Left colon (tissue), 2 donors: ENCODE data around the gene UBE3C. TPM values are rescaled to one million over a fixed set of nuclear protein-coding genes. Genes with fewer than 3 reads are reported as not detected.

Experiments
- ATAC-seq: fragments of 200-7000 bp; cut with Tn5 transposase; one replicate; pipeline ENCODE4 v1.9.1; 2020; ENCODE audit warnings: mild to moderate bottlenecking, moderate library complexity
- DNase-seq, 2 donors: peaks; one replicate each; pipeline ENCODE4 v3.0.0-alpha.2; 2020
- intact Hi-C, 2 donors: fragments of 100-400 bp; cut with DNase I in 1 of 2; cut with micrococcal nuclease in 1 of 2; formaldehyde crosslinking; loops; one replicate each; pipeline versions ENCODE4 v1.11.2 to v1.14.0; 2022; cut with DNase I, micrococcal nuclease
- total RNA-seq, 2 donors: library from RNA; stranded (reverse); fragmentation: NEBNext Ultra II Directional; extraction: Animal tissue kit (Norgen Biotek cat#: 25700); gene quantifications; one replicate each; pipeline ENCODE4 v1.2.1, GENCODE V29; 2021
- donor health status: DM: no; HTN: no; CAD: no.
- donor health status: DM: yes; HTN: yes; CAD: no.

UBE3C gene
- total RNA-seq, 2 donors from 2014 or later, result 54.4 to 71.8 TPM

DNA sequence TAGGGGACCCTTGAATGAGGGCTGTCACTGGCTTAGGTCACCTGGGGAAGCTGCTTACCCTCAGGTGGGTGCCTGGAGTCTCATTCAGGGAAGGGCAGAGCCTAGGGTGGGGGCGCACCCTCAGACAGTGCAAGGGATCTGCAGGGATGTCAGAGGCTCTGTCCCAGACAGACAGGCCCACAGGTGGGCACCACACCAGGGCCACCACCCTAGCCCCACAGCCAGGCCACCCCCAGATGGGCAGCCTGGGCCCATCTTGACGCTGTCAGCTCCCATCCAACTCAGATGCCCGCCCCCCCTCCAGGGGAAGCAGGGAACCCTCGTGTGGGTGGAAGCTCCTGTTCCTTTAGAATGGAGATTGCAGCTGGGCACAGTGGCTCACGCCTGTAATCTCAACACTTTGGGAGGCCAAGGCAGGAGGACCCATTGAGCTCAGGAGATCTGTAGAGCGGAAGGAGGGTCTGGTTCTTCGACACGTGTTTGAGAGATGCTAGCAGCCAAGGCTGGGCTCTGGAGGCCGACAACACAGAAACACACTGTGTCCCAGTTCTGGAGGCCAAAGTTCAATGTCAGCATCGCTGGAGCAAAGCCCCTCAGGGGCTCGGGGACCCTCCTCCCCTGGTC is 139.6 kb downstream of the UBE3C start:
- intact Hi-C loops, result no loop called here
- no peak for DNase-seq
- ATAC-seq, result no peak

DNA sequence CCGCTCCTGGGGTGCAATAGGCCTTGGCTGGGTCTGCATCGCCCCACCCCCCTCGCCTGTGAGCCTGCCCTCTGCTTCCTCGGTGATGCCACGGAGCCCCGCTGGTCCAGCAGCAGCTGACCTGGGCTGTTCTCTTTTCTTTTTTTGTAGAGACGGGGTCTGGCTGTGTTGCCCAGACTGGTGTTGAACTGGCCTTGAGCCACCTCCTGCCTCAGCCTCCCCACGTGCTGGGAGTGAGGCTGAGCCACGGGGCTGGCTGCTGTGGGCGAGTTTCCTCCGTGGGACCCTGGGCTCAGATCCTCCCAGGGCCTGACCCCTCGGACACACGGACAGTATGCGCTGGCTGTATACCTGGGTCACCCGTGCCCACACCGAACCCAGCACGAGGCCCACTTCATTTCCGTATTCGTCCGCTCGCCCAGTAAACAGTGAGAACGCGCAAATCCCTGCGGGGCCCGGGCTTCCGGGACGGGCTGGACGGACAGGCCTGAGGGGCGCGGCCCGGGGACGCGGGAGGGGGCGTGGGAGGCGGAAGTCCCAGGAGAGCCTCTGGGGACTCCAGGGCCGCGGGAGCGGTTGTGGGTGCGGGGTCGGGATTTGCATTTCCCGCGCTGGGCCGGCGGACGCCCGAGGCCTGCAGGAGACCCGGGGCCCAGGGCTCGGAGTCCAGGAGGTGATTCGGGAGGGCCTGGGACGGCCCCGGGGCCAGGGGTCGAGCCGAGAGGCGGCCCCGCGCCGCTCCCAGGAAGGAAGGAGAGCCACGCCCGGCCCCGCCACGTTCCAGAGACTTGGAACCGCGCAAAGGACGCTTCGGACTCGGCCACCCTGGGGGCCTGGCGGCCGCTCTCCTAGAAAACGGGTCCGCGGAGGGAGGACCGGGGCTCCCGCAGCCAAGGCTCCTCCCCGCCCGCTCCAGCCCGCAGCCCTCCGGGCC is 140.3 kb downstream of the UBE3C start:
- DNase-seq, result peak; percentile 77
- intact Hi-C loops, result no loop called here
- ATAC-seq, result peak; percentile 62

DNA sequence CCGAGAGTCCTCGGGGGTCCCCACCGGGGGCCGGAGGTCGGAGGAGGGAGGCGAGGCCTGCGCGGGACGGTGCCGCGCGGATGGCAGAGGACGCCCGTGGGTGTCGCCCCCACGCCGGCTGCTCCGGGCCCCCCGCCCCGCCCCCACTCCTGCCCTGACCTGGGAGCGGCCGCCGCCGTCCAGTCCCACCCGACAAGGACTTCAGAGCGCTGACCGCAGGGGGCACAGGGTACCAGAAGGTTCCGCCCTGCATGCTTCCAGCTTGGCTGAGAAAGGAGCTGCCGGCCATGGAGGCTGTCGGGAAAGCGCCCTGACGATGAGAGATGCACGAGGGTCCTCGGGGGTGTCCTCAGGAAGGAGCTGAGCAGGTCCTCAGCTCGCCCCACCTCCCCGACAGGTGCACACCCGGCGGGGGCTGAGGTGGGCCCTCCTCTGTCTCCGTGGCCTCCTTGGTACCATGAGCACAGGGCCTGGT is 141.1 kb downstream of the UBE3C start:
- intact Hi-C loops, result no loop called here
- peak; percentile 10 for ATAC-seq
- peak in 1 of 2 donors; percentile 38 for DNase-seq

GRCh38 chr7:157280216-157280841 is 141.6 kb downstream of the UBE3C start:
- intact Hi-C loops, result no loop called here
- ATAC-seq (no peak), DNase-seq (no peak)

DNA sequence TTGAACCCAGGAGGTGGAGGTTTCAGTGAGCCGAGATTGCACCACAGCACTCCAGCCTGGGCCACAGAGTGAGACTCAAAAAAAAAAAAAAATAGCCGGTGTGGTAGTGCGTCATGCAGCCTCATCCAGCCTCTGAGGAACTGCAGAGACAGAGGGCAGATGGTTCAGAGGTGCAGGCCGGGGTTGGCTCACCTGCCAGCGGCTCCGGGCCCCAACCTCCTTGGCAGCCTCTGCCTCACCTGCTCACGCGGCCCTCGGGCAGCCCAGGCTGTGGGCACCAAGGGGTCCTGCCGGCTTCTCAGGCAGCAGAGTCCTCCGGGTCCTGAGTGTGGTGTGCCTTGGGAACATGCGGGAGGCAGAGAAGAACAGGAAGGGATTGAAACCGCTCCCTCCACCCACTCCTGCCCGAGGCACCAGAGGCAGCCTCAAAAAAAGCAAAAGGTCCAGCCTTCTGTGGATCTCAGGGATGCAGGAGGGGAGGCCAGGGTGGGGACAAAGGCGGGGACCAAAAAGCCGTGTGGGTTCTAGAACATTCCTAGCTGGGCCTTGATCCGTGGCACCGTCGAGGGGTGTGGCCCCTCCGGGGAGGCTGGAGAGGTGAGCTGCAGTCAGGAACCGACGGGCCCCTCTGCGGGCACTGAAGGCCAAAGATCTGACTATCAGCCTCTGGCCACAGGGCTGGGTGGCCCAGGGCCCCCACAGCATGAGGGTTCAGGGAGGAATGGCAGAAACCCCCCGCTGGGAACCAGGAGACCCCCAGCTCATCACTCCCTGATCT is 142.7 kb downstream of the UBE3C start:
- no peak for DNase-seq

GRCh38 chr7:157282141-157282801 is 143.5 kb downstream of the UBE3C start:
- ATAC-seq (peak; percentile 70), DNase-seq (peak; percentile 68 to 79)
- intact Hi-C loops, result no loop called here

More for the DNA sequence above, 142.7 kb downstream of the UBE3C start:
- no peak for ATAC-seq
- intact Hi-C loops, result no loop called here

- no peak for DNase-seq
- ATAC-seq, result no peak
These were observed 145.7 kb downstream of the UBE3C start for GRCh38 chr7:157284229-157285014.

GRCh38 chr7:157291404-157292080 is 152.8 kb downstream of the UBE3C start:
- ATAC-seq (no peak), DNase-seq (no peak)
- intact Hi-C loops, result no loop called here

More at GRCh38 chr7:157284229-157285014, 145.7 kb downstream of the UBE3C start:
- intact Hi-C loops, result no loop called here

- intact Hi-C loops, result no loop called here
- ATAC-seq (no peak), DNase-seq (no peak)
These were observed 153.5 kb downstream of the UBE3C start for GRCh38 chr7:157292258-157292657.

GRCh38 chr7:157292770-157293412 is 154.2 kb downstream of the UBE3C start:
- intact Hi-C loops, result no loop called here
- peak; percentile 79 to 83 for DNase-seq
- ATAC-seq, result peak; percentile 69

DNA sequence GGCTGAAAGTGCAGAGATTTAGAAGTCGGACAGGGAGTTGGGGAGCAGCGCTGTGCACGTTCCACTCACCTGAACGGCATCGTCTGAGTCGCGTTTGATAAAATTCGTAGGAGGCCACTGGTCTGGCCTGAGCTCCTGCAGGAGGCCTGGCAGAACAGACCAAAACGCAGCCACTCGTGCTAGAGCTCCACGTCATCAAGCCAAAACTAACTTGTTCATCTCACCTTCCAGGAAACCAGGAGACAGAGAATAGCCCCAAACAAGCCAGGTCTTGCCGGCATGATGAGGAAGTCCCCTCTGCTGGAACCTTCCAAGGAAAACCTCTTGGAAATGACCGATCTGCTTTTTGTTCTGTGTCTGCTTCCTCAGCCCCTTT is 154.7 kb downstream of the UBE3C start:
- DNase-seq (no peak), ATAC-seq (no peak)
- intact Hi-C loops, result no loop called here

- intact Hi-C loops, result no loop called here
- DNase-seq (no peak), ATAC-seq (no peak)
These were observed 156.0 kb downstream of the UBE3C start for GRCh38 chr7:157294773-157295172.

DNA sequence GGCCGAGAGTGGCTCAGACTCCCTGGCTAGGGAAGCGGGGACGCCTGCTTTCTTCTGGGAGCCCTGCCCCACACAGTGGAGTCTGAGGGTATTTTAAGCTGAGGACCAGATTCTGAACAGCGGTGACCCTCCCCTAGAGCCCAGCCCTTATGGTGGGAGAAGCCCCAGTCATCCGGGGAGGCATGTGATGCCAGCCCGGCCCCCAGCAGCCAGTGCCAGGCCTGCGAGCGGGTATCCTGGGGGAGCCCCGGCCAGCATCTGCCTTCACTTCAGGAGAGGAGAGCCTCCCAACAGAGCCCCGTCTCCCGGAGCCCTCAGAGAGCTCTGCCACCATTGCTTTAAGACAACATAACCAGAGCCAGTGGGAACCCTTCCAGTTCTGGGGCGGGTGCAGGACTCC is 156.6 kb downstream of the UBE3C start:
- DNase-seq (no peak), ATAC-seq (no peak)
- intact Hi-C loops, result no loop called here

- no peak for DNase-seq
These were observed 158.5 kb downstream of the UBE3C start for GRCh38 chr7:157297185-157297584.

GRCh38 chr7:157299317-157299612 is 160.5 kb downstream of the UBE3C start:
- intact Hi-C loops, result no loop called here
- DNase-seq (no peak), ATAC-seq (no peak)

More at GRCh38 chr7:157297185-157297584, 158.5 kb downstream of the UBE3C start:
- ATAC-seq, result no peak
- intact Hi-C loops, result no loop called here

- intact Hi-C loops, result no loop called here
- DNase-seq, result no peak
- peak; percentile 39 for ATAC-seq
These were observed 161.1 kb downstream of the UBE3C start for GRCh38 chr7:157299613-157300368.
